Bronchial epithelial cell (primary cell): ENCODE data around the gene OBP2B. TPM values are rescaled to one million over a fixed set of nuclear protein-coding genes. Genes with fewer than 3 reads are reported as not detected.

Source experiments
- DNase-seq: peaks from one replicate; pipeline ENCODE4 v3.0.0-alpha.2; 2010; ENCODE audit warnings: low read depth
- FAIRE-seq: peaks from 2 replicates; lab custom pipeline; 2011; peaks lifted over from hg19 to GRCh38; lab: Jason Lieb, UNC
- H3K27me3 ChIP-seq: 2 replicates; pipeline ENCODE4 v1.5.1; 2011; ENCODE audit warnings: low read length; ENCODE audit not compliant: control insufficient read depth, insufficient read depth
- H3K36me3 ChIP-seq: 2 replicates; pipeline ENCODE4 v1.5.1; 2011; ENCODE audit warnings: low read length; ENCODE audit not compliant: control insufficient read depth, insufficient read depth
- H3K4me3 ChIP-seq: 2 replicates; pipeline ENCODE4 v1.5.1; 2011; ENCODE audit warnings: mild to moderate bottlenecking, low read depth, low read length, control low read depth
- CTCF ChIP-seq: IDR thresholded peaks from 2 replicates; pipeline ENCODE4 v1.5.1; 2011; ENCODE audit warnings: mild to moderate bottlenecking, moderate library complexity, low read length, control low read depth, inconsistent platforms; ENCODE audit not compliant: insufficient read depth, severe bottlenecking
- total RNA-seq: library from RNA; depleted of rRNA; stranded (reverse); fragments of >200 nt; gene quantifications from 2 replicates; pipeline ENCODE4 v1.2.1, GENCODE V29; 2014

OBP2B gene
- total RNA-seq, 1 donor from 2014 or later: not detected

GRCh38 chr9:133249337-133249736, 40.3 kb upstream of the OBP2B start:
- no peak for FAIRE-seq
- no peak for TF ChIP-seq CTCF
- DNase-seq: no peak
- Histone ChIP-seq H3K36me3 (no peaks in the 10 kb centered on the region), H3K4me3 (no peak overlapping the region), H3K27me3 (peaks cover 2% of the 10 kb centered on the region)

- no peak for FAIRE-seq
- TF ChIP-seq CTCF: no peak
- H3K36me3 ChIP-seq: no peaks in the 10 kb centered on the region
- H3K27me3 ChIP-seq: peaks cover 2% of the 10 kb centered on the region
- H3K4me3 ChIP-seq: no peak overlapping the region
- DNase-seq: no peak
Observed at GRCh38 chr9:133248726-133249295, 39.8 kb upstream of the OBP2B start.

- Histone ChIP-seq H3K27me3 (peaks cover 2% of the 10 kb centered on the region), H3K36me3 (no peaks in the 10 kb centered on the region), H3K4me3 (no peak overlapping the region)
- FAIRE-seq (no peak), DNase-seq (no peak)
- TF ChIP-seq CTCF: no peak
Observed at GRCh38 chr9:133247632-133248031, 38.6 kb upstream of the OBP2B start.

GRCh38 chr9:133246991-133247390, 37.9 kb upstream of the OBP2B start:
- DNase-seq (no peak), FAIRE-seq (no peak)
- Histone ChIP-seq H3K36me3 (no peaks in the 10 kb centered on the region), H3K27me3 (peaks cover 2% of the 10 kb centered on the region), H3K4me3 (no peak overlapping the region)
- TF ChIP-seq CTCF: no peak

- H3K36me3 ChIP-seq: no peaks in the 10 kb centered on the region
- peaks cover 2% of the 10 kb centered on the region for H3K27me3 ChIP-seq
- H3K4me3 ChIP-seq: no peak overlapping the region
- FAIRE-seq (no peak), DNase-seq (no peak)
- no peak for TF ChIP-seq CTCF
Observed at GRCh38 chr9:133246562-133246961, 37.5 kb upstream of the OBP2B start.

GRCh38 chr9:133242991-133243390, 33.9 kb upstream of the OBP2B start:
- H3K27me3 ChIP-seq: peaks cover 2% of the 10 kb centered on the region
- H3K4me3 ChIP-seq: no peak overlapping the region
- no peaks in the 10 kb centered on the region for H3K36me3 ChIP-seq
- TF ChIP-seq CTCF: no peak
- DNase-seq (no peak), FAIRE-seq (no peak)
